KG1 (cell line): Measurements from ENCODE around the gene MICU2.

Source experiments
- DNase-seq: peaks from one replicate; lab custom pipeline; 2025; lab: John Stamatoyannopoulos, UW

MICU2 gene

DNA sequence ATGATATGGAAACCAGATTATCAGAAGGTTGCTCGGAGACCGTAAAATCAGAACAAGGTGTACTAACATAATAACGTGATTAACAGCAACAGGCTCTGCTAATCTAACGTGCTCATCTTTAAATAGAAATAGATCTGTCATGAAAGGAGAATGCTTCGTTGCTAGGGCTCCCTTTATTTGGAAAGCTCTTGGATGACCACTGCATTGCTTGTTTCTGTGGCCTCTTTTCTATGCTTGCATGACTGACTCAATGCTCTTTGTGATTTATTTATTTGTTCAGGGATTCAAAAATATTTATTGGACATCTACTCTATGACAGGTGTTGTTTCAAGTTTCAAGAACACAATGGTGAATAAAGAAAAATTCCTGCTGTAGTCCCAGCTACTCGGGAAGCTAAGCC lies 122.6 kb downstream of the MICU2 start:
- DNase-seq = no peak

DNA sequence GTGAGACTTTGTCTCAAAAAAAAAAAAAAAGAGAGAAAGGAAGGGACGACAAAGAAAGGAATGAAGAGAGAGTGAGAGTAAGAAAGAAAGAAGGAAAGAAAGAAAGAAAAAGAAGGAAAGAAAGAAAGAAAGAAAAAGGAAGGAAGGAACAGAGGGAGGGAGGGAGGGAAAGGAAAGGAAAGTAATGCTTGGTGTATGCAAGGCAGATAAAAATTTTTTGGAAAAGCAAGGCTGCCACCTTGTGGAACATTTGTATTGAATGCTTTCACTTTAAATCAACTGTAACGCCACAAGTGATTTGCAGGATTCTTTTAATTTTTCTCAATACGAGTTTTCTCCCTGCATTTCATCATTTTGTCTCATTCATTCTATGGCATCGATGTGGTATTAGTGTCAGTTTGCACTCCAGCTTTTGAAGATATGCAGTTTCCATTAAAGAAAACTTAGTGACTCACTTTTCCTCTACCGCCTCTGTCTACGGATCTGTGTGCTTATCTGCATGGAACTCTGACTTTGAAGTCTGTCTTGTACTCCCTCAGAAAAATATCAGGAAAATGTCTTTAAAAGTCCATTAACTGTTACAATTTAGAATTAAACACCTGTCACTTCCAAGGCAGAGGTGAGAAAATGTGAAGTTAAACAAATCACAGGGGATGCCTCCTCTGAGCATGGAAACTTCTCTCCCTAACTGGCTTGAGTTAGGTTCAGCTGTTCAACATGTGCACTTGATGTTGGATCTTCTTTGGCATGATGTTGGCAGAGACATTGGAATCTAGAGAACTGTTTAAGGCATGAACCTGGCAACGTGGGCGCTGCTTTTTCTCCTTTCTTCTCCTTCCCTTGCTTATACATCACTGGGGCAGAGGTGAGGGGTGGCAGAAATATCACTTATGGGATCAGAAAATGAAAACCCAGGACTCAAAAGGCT lies 124.8 kb downstream of the MICU2 start:
- peak; percentile 72 for DNase-seq

DNA sequence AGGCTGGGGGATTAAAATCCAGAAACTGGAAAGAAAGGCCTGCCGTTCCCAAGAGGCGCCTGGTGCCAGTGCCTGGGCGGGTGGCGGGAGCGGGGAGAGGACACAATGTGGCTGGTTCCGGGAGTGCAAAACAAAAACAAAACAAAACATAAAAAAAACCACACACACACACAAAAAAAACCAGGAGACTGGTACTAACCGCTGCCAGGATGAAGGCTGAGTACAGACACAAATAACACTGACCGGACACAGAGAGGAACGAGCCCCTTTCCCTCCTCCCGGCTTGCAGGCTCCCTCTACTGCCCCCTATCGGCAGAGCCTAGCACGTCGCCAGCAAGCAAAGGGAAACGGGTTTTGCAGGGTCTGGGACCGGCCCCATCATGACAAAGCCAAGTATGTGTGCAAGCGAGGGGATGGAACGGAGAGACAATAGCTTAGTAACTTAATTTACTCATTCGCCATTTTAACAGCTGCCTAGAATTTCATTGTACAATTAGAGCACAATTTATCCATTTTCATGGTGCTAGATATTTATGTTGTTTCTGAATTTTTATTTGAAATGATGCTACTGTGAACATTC lies 127.0 kb downstream of the MICU2 start:
- DNase-seq = peak; percentile 69

- DNase-seq = no peak
Observed at GRCh38 chr13:21475115-21475514, 128.9 kb downstream of the MICU2 start.

GRCh38 chr13:21470785-21471184 lies 133.2 kb downstream of the MICU2 start:
- DNase-seq = no peak

- no peak for DNase-seq
Observed at GRCh38 chr13:21466527-21466926, 137.4 kb downstream of the MICU2 start.

DNA sequence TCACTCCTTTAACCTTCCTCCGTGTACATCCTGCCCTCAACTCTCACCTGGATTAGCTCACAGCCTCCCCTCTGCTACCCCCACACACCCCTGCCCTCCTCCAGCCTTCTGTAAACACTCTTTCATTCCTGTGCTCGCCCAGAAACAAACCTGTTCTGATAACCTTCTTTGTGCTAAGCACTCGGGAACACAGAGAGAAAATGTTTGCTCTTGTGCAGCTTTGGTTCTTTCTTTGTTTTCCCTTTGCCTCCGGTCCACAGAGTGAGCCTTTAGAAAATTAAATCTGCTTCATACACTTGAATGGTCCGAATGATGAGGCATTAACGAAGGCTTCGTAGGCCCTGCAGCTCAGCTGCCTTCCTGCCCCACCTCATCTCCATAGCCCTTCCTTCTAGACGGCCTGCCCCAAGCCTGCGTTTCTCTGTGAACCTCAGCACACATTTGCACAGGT lies 138.2 kb downstream of the MICU2 start:
- no peak for DNase-seq

- no peak for DNase-seq
Observed at GRCh38 chr13:21463424-21463823, 140.5 kb downstream of the MICU2 start.

DNA sequence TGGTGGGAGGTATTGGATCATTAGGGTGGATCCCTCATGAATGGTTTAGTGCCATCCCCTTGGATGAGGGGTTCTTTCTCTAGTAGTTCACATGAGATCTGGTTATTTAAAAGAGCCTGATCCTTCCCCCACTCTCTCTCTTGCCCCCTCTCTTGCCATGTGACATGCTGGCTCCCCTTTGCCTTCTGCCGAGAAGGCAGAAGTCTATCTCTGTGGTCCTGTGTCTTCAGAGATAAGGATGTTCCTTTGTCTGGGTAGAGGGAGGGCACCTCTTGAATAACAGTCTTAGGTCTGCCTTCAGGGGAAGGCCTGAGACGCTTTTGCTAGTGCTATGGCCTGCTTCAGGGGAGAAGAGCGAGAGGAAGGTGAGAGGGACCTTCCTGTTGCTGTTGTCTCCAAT lies 142.8 kb downstream of the MICU2 start:
- no peak for DNase-seq

DNA sequence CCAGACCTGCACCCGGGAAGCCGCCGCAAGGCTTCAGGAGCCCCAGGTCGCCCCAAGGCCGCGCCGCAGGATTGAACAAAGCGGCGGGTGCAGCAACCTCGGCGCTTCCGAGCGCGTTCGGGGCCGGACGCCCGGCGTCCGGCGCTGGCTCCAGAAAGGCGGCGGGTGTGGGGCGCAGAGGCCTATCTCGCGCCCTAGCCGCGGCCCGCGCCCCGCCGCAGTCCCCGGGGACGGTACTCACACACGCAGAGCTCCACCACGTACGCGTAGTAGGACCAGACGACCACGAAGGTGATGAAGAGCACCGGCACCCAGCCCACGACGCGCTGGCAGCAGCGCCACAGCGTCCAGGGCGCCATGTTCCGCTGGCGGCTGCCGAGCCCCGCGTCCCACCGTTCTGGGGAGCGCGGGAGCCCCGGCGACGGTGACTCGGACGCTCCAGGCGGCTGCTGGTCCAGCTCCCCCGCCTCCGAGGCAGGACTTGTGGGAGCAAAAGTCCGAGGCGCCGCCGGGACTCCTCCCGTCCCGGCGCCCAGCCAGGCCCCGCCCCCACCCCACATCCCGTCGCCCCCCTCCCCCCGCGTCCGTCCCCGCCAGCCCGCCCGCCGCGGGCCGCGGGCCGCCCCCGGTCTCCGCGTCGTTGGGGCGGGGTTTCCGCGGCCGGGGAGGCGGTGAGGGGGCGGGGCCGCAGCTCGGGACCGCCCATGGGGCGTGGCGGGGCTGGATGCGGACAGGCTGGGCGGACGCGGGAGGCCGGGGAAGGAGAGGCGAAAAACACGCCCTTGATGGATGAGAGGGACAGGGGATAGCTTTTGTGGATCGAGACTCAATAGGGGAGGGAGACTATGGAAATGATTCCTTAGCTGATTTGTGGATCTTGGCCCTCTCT lies 144.9 kb downstream of the MICU2 start, which contains the start of gene ZDHHC20:
ZDHHC20 (minus strand) TSS at position 491 of the 889 bp plus-strand sequence; CDS start at position 359, 132 bp downstream.
- DNase-seq = peak; percentile 34

- DNase-seq = peak; percentile 39
Observed at GRCh38 chr13:21458451-21458812, 145.5 kb downstream of the MICU2 start.

GRCh38 chr13:21453387-21454081 lies 150.4 kb downstream of the MICU2 start:
- no peak for DNase-seq

DNA sequence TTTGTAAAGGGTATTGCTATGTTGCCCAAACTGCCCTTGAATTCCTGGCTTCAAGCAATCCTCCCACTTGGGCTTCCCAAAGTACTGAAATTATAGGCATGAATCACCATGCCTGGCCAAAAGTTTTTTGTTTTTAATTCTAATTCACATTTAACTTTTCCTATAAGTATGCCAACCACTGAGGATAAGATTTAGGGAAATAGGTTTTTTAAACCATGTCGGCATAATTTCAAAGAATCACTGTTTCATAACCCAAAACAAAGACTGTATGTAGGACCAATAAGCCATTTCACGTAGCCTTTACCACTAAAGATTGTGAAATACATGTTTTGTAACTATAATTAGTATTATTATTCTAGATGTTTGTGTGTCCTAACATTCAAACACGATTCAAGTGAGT lies 153.0 kb downstream of the MICU2 start:
- no peak for DNase-seq

DNA sequence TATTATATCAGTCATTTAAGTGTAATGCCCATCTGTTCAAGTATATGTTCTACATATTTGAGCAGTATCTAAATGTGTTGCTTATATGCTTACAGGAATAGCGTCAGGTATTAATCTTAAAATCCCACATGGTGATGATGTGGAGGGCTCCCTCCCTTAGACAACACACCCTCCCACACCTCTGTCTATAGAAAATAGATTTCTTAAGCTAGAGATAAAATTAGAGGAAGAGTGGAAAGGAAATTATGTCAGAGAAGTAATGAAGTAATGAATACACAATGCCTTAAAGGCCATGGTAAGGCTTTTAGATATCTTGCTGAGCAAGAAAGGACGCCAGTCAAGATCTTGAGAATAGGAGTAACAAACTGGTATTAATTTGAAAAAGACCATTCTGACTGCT lies 157.3 kb downstream of the MICU2 start:
- no peak for DNase-seq

GRCh38 chr13:21445759-21446158 lies 158.2 kb downstream of the MICU2 start:
- DNase-seq = no peak

DNA sequence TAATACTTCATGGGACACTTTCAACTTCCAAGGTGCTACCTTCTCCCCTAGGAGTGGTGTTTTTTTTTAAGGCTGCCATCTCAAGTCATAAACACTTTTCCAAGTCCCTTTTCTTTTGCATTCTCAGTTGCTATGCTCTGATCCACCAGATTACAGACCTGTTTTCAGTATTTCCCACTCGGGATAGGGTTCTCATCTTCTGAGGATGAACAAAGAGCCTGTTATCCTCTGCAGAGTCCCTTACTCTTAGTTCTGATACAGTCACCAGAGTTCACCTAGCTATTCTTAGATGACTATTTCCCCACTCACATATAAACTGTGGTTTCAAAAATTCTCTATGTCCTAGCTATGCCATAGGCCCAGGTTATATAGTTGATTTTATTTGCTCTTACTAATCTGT lies 160.8 kb downstream of the MICU2 start:
- DNase-seq = no peak
